Loucy (cell line): ENCODE results near the gene ARRDC1.

ENCODE experiments used
- CTCF ChIP-seq: fragments of 200-600 bp; sonication (generic); conservative IDR thresholded peaks from 2 replicates; pipeline ENCODE4 v1.5.1; 2014; ENCODE audit warnings: mild to moderate bottlenecking, antibody characterized with exemption, low read length
- EZH2phosphoT487 ChIP-seq: fragments of 200-600 bp; IDR thresholded peaks from 2 replicates; pipeline ENCODE4 v1.6.1; 2018; ENCODE audit warnings: antibody characterized with exemption, mild to moderate bottlenecking, moderate library complexity, borderline replicate concordance

- TF ChIP-seq EZH2phosphoT487 (no peak), CTCF (no peak)
Measured at GRCh38 chr9:137630126-137630525, 24.6 kb downstream of the ARRDC1 start.
